H1 (cell line): ENCODE data around the gene AKAP7. TPM values are rescaled to one million over a fixed set of nuclear protein-coding genes. Genes with fewer than 3 reads are reported as not detected.

Experiments used
- CTCF ChIA-PET: fragments of 300-600 bp; sonication (Branson Sonifier 250); formaldehyde crosslinking; loops from one replicate; lab custom pipeline; 2021; ENCODE audit not compliant: partially characterized antibody; lab: Charles Lee
- POLR2A ChIA-PET: fragments of 300-600 bp; sonication (Branson Sonifier 250); formaldehyde crosslinking; loops from one replicate; lab custom pipeline; 2021; ENCODE audit warnings: inconsistent platforms; ENCODE audit not compliant: partially characterized antibody; lab: Charles Lee
- DNase-seq, 2 experiments: peaks; one replicate each; pipeline versions ENCODE4 v3.0.0 to v3.0.0-alpha.2; 2010 to 2022; ENCODE audit warnings: low spot score in 2 of 2, low read depth in 1 of 2, mixed read lengths in 1 of 2
- FAIRE-seq: peaks from 2 replicates; lab custom pipeline; 2011; peaks lifted over from hg19 to GRCh38; lab: Jason Lieb, UNC
- H2AFZ ChIP-seq: 2 replicates; pipeline ENCODE4 v1.8.1; 2012; ENCODE audit warnings: low read length, inconsistent platforms
- H2AK5ac ChIP-seq: 2 replicates; pipeline ENCODE4 v1.6.1; 2013; ENCODE audit warnings: low read depth, low read length
- H2BK120ac ChIP-seq: replicated peaks from 2 replicates; pipeline ENCODE3; 2013; ENCODE audit warnings: low read depth, low read length, inconsistent platforms
- H2BK12ac ChIP-seq: 2 replicates; pipeline ENCODE4 v1.6.1; 2013; ENCODE audit warnings: low read depth, low read length
- H2BK15ac ChIP-seq: 2 replicates; pipeline ENCODE4 v1.6.1; 2013; ENCODE audit warnings: low read length
- H2BK20ac ChIP-seq: 2 replicates; pipeline ENCODE4 v1.6.1; 2013; ENCODE audit warnings: low read length
- H2BK5ac ChIP-seq: 2 replicates; pipeline ENCODE4 v1.6.1; 2013; ENCODE audit warnings: low read depth, low read length
- H3K14ac ChIP-seq: 2 replicates; pipeline ENCODE4 v1.6.1; 2013; ENCODE audit warnings: inconsistent platforms; ENCODE audit not compliant: insufficient read length
- H3K18ac ChIP-seq: 2 replicates; pipeline ENCODE4 v1.6.1; 2013; ENCODE audit warnings: low read length; ENCODE audit errors: extremely low read depth
- H3K23ac ChIP-seq: 2 replicates; pipeline ENCODE4 v1.6.1; 2013; ENCODE audit warnings: inconsistent platforms; ENCODE audit not compliant: insufficient read length
- H3K23me2 ChIP-seq: 2 replicates; pipeline ENCODE4 v1.6.1; 2013; ENCODE audit warnings: low read depth, low read length
- H3K27ac ChIP-seq: 2 replicates; pipeline ENCODE4 v1.6.1; 2011; ENCODE audit warnings: low read depth, low read length, inconsistent platforms
- H3K27me3 ChIP-seq, 4 experiments: replicated peaks in 1 of 4; 1 replicate in 1 of 4; 2 replicates in 3 of 4; pipeline versions ENCODE4 v1.6.1 to v1.8.1; 2011 to 2013; ENCODE audit warnings: low read length in 3 of 4, mild to moderate bottlenecking in 3 of 4, inconsistent platforms in 2 of 4, mixed read lengths in 2 of 4, moderate library complexity in 1 of 4; ENCODE audit not compliant: control insufficient read depth in 3 of 4, insufficient read depth in 3 of 4; ENCODE audit errors: extremely low read depth in 1 of 4
- H3K36me3 ChIP-seq, 4 experiments: 2 replicates each; pipeline versions ENCODE4 v1.6.1 to v1.8.1; 2011 to 2013; ENCODE audit warnings: mild to moderate bottlenecking in 4 of 4, low read length in 3 of 4, moderate library complexity in 2 of 4, control low read depth in 1 of 4, inconsistent platforms in 1 of 4; ENCODE audit not compliant: insufficient read depth in 4 of 4, control insufficient read depth in 2 of 4
- H3K4ac ChIP-seq: replicated peaks from 2 replicates; pipeline ENCODE3; 2013; ENCODE audit warnings: low read length, low read depth, mixed read lengths, inconsistent platforms; ENCODE audit not compliant: insufficient read length
- H3K4me1 ChIP-seq, 4 experiments: replicated peaks in 1 of 4; 1 replicate in 1 of 4; 2 replicates in 3 of 4; pipeline versions ENCODE4 v1.6.1 to v1.8.1; 2011 to 2013; ENCODE audit warnings: low read length in 3 of 4, inconsistent platforms in 2 of 4, mixed read lengths in 1 of 4; ENCODE audit not compliant: insufficient read depth in 4 of 4, control insufficient read depth in 3 of 4
- H3K4me2 ChIP-seq, 2 experiments: 2 replicates each; pipeline versions ENCODE4 v1.6.1 to v1.8.1; 2011 to 2013; ENCODE audit warnings: low read depth in 2 of 2, low read length in 2 of 2, control low read depth in 1 of 2, inconsistent platforms in 1 of 2, mild to moderate bottlenecking in 1 of 2; ENCODE audit not compliant: insufficient read depth in 1 of 2
- H3K4me3 ChIP-seq, 4 experiments: fragments of 200-600, 300-600 bp in 1 of 4; sonication (generic), shearing (Covaris generic), sonication (Bioruptor Twin) in 1 of 4; 2 replicates each; pipeline versions ENCODE4 v1.5.1 to v1.8.1; 2011 to 2016; ENCODE audit warnings: low read length in 4 of 4, low read depth in 3 of 4, control low read depth in 2 of 4, inconsistent platforms in 2 of 4, mild to moderate bottlenecking in 2 of 4, mixed read lengths in 1 of 4, moderate library complexity in 1 of 4; ENCODE audit not compliant: insufficient read depth in 2 of 4; ENCODE audit errors: extremely low read depth in 1 of 4
- H3K56ac ChIP-seq: replicated peaks from 2 replicates; pipeline ENCODE3; 2013; ENCODE audit warnings: low read depth, mild to moderate bottlenecking, mixed read lengths, low read length, inconsistent platforms; ENCODE audit not compliant: insufficient read length
- H3K79me1 ChIP-seq: 2 replicates; pipeline ENCODE4 v1.6.1; 2013; ENCODE audit warnings: low read depth, low read length, control low read depth
- H3K79me2 ChIP-seq, 2 experiments: 2 replicates each; pipeline versions ENCODE4 v1.6.1 to v1.8.1; 2012 to 2013; ENCODE audit warnings: low read length in 2 of 2, mild to moderate bottlenecking in 2 of 2, inconsistent platforms in 1 of 2; ENCODE audit not compliant: insufficient read depth in 2 of 2, control insufficient read depth in 1 of 2
- H3K9ac ChIP-seq, 4 experiments: replicated peaks in 1 of 4; 1 replicate in 1 of 4; 2 replicates in 3 of 4; pipeline versions ENCODE4 v1.6.1 to v1.8.1; 2011 to 2013; ENCODE audit warnings: low read depth in 3 of 4, low read length in 3 of 4, control low read depth in 2 of 4, mild to moderate bottlenecking in 2 of 4, moderate library complexity in 2 of 4, inconsistent platforms in 1 of 4; ENCODE audit errors: extremely low read depth in 1 of 4
- H3K9me3 ChIP-seq, 2 experiments: 2 replicates each; pipeline versions ENCODE4 v1.6.1 to v1.8.1; 2012 to 2013; ENCODE audit warnings: mild to moderate bottlenecking in 2 of 2, moderate library complexity in 2 of 2, control low read depth in 1 of 2, inconsistent platforms in 1 of 2, low read depth in 1 of 2, low read length in 1 of 2, mixed read lengths in 1 of 2; ENCODE audit not compliant: insufficient read depth in 2 of 2
- H4K20me1 ChIP-seq, 2 experiments: replicated peaks in 1 of 2; 2 replicates each; pipeline versions ENCODE3 to v1.8.1; 2011 to 2013; ENCODE audit warnings: inconsistent platforms in 2 of 2, low read length in 2 of 2, mild to moderate bottlenecking in 1 of 2; ENCODE audit not compliant: insufficient read depth in 2 of 2, control insufficient read depth in 1 of 2
- H4K5ac ChIP-seq: 2 replicates; pipeline ENCODE4 v1.6.1; 2013; ENCODE audit warnings: low read length, low read depth, mixed read lengths, inconsistent platforms; ENCODE audit not compliant: insufficient read length
- H4K8ac ChIP-seq: 2 replicates; pipeline ENCODE4 v1.8.0; 2013; ENCODE audit warnings: mild to moderate bottlenecking, moderate library complexity, low read length, inconsistent platforms; ENCODE audit not compliant: insufficient read depth; ENCODE audit errors: extremely low read depth
- H4K91ac ChIP-seq: replicated peaks from 2 replicates; pipeline ENCODE3; 2013; ENCODE audit warnings: low read length, mixed read lengths, inconsistent platforms; ENCODE audit not compliant: insufficient read length
- BRCA1 ChIP-seq: IDR thresholded peaks from 2 replicates; pipeline ENCODE4 v1.6.1; 2012; ENCODE audit warnings: low read depth, low read length, improper control_type of control experiment
- CEBPB ChIP-seq: IDR thresholded peaks from 2 replicates; pipeline ENCODE4 v1.6.1; 2012; ENCODE audit warnings: low read depth, low read length
- EZH2 ChIP-seq: fragments of 200-600 bp; sonication (generic); IDR thresholded peaks from 2 replicates; pipeline ENCODE4 v1.7.1; 2012; ENCODE audit warnings: low read depth, mild to moderate bottlenecking, moderate library complexity, low read length, inconsistent platforms; ENCODE audit not compliant: severe bottlenecking
- GABPA ChIP-seq: IDR thresholded peaks from 2 replicates; pipeline ENCODE4 v1.6.1; 2011; ENCODE audit warnings: mild to moderate bottlenecking, low read length, moderate library complexity, borderline replicate concordance; ENCODE audit not compliant: insufficient read depth
- HDAC6 ChIP-seq: IDR thresholded peaks from one replicate; pipeline ENCODE4 v1.7.1; 2012; ENCODE audit warnings: low read depth, mild to moderate bottlenecking, inconsistent platforms, low read length, moderate library complexity
- JUND ChIP-seq: IDR thresholded peaks from 2 replicates; pipeline ENCODE4 v1.6.1; 2011; ENCODE audit warnings: mild to moderate bottlenecking, improper control_type of control experiment, low read length
- MAFK ChIP-seq: IDR thresholded peaks from 2 replicates; pipeline ENCODE4 v1.6.1; 2012; ENCODE audit warnings: low read depth, mild to moderate bottlenecking, improper control_type of control experiment, low read length
- NANOG ChIP-seq: IDR thresholded peaks from 2 replicates; pipeline ENCODE4 v1.6.1; 2011; ENCODE audit warnings: low read length, low read depth, mild to moderate bottlenecking, inconsistent platforms; ENCODE audit not compliant: insufficient read depth, poor library complexity, severe bottlenecking
- POU5F1 ChIP-seq: IDR thresholded peaks from 2 replicates; pipeline ENCODE4 v1.6.1; 2011; ENCODE audit warnings: low read depth, mild to moderate bottlenecking, low read length, moderate library complexity
- SAP30 ChIP-seq: fragments of 300-600 bp; sonication (generic); IDR thresholded peaks from 2 replicates; pipeline ENCODE4 v1.7.1; 2012; ENCODE audit warnings: low read length, moderate library complexity, mild to moderate bottlenecking, inconsistent platforms; ENCODE audit not compliant: insufficient read depth, insufficient replicate concordance
- SIN3A ChIP-seq, 2 experiments: IDR thresholded peaks in 1 of 2; conservative IDR thresholded peaks in 1 of 2; 2 replicates each; pipeline ENCODE4 v1.6.1; 2011 to 2012; ENCODE audit warnings: low read length in 2 of 2, improper control_type of control experiment in 1 of 2, low read depth in 1 of 2, mild to moderate bottlenecking in 1 of 2
- SP2 ChIP-seq: IDR thresholded peaks from 2 replicates; pipeline ENCODE4 v1.6.1; 2012; ENCODE audit warnings: mild to moderate bottlenecking, low read length, inconsistent platforms
- TAF7 ChIP-seq: optimal IDR thresholded peaks from 2 replicates; pipeline ENCODE3; 2011; ENCODE audit warnings: low read depth, mild to moderate bottlenecking, inconsistent platforms, low read length, moderate library complexity, borderline replicate concordance
- TCF12 ChIP-seq: IDR thresholded peaks from 2 replicates; pipeline ENCODE4 v1.6.1; 2011; ENCODE audit warnings: low read depth, mild to moderate bottlenecking, low read length
- YY1 ChIP-seq: IDR thresholded peaks from 2 replicates; pipeline ENCODE4 v1.6.1; 2011; ENCODE audit warnings: low read depth, mild to moderate bottlenecking, low read length
- WGBS, 2 experiments: shearing (Covaris generic) in 1 of 2; methylation state at CpG; one replicate each; pipeline versions ENCODE4 v1.1.6 to v1.1.7; 2013 to 2015; ENCODE audit warnings: low lambda C conversion rate in 2 of 2, mixed read lengths in 2 of 2, inconsistent platforms in 1 of 2, low coverage in 1 of 2, missing lambda C conversion rate in 1 of 2; ENCODE audit not compliant: insufficient replicate concordance in 2 of 2, insufficient coverage in 1 of 2, insufficient read length in 1 of 2; ENCODE audit errors: extremely low coverage in 1 of 2, missing lambda C conversion rate in 1 of 2; 5-methylcytosine and 5-hydroxymethylcytosine counted together
- polyA plus RNA-seq, 7 experiments: library from polyadenylated mRNA; depleted of rRNA in 3 of 7; stranded (reverse) in 5 of 7; unstranded in 2 of 7; fragments of >200 nt in 5 of 7; fragments of 200-250 nt in 2 of 7; gene quantifications; 1 replicate in 5 of 7; 2 replicates in 1 of 7; 4 replicates in 1 of 7; pipeline versions ENCODE4 v1.2.1 to v1.2.3, GENCODE V29; 2011 to 2013; ENCODE audit warnings: missing spikeins in 2 of 7, mixed read lengths in 2 of 7
- total RNA-seq: library from RNA; stranded (reverse); fragmentation: NEBNext Ultra II Directional; extraction: Animal tissue kit (Norgen Biotek cat#: 25700); gene quantifications from 2 replicates; pipeline ENCODE4 v1.2.1, GENCODE V29; 2021

The AKAP7 gene
- total and polyA plus RNA-seq, 2 of the 8 experiments (the other 6 are each of a cell fraction or from before 2014, with no cell fraction given) = 4.7 to 16.9 TPM

GRCh38 chr6:131146865-131147264 is 11.6 kb downstream of the AKAP7 start:
- Histone ChIP-seq H3K23ac (no peak overlapping the region), H3K14ac (no peak overlapping the region), H2BK120ac (no peak overlapping the region), H3K4me1 (no peaks in the 10 kb centered on the region), H2BK5ac (no peak overlapping the region), H3K4ac (no peak overlapping the region), H2BK12ac (no peak overlapping the region), H3K9ac (no peak overlapping the region), H2AK5ac (no peak overlapping the region), H2BK15ac (no peak overlapping the region), H3K36me3 (no peaks in the 10 kb centered on the region), H3K4me3 (no peak overlapping the region), H3K79me1 (no peaks in the 10 kb centered on the region), H3K27ac (no peak overlapping the region), H4K20me1 (no peaks in the 10 kb centered on the region), H3K9me3 (peaks cover 0 to 7% of the 10 kb centered on the region in 2 experiments; a peak in 3 of 4 replicates), H2AFZ (no peak overlapping the region), H4K5ac (no peak overlapping the region), H3K23me2 (no peaks in the 10 kb centered on the region), H3K79me2 (no peaks in the 10 kb centered on the region), H3K4me2 (no peak overlapping the region), H3K27me3 (no peaks in the 10 kb centered on the region), H4K91ac (no peak overlapping the region), H2BK20ac (no peak overlapping the region), H4K8ac (no peak overlapping the region), H3K18ac (no peak overlapping the region), H3K56ac (no peak overlapping the region)
- CTCF ChIA-PET = interaction anchor here (1.3 to 1.7 kb wide), 2 partner anchors 30 to 44 kb away, joined by 3 to 4 read pairs; no protein-coding TSS in a partner anchor
- WGBS, 2 experiments = 79% methylated on average over 2 of the region's 2 CpGs; no CpG with 5 or more reads in 1 of the 2 experiments
- POLR2A ChIA-PET = no interaction called here
- DNase-seq (no peak), FAIRE-seq (no peak)
- no peak for TF ChIP-seq CEBPB
- no peak for TF ChIP-seq HDAC6
- no peak for TF ChIP-seq JUND
- TF ChIP-seq SIN3A (conservative IDR thresholded peaks at IDR 0.05 in 1 of 2, IDR thresholded peaks at IDR 0.05 in 1 of 2; ENCODE audit: low read depth in 1 of 2, low read length in 2 of 2) = no peak
- no peak for TF ChIP-seq NANOG
- no peak for TF ChIP-seq EZH2
- TF ChIP-seq TCF12 = no peak
- no peak for TF ChIP-seq BRCA1
- TF ChIP-seq GABPA = no peak
- no peak for TF ChIP-seq TAF7
- TF ChIP-seq YY1 = no peak
- no peak for TF ChIP-seq MAFK
- no peak for TF ChIP-seq POU5F1
- no peak for TF ChIP-seq SAP30
- no peak for TF ChIP-seq SP2
